K562 (cell line): ENCODE results near the gene DNAAF3. TPM values are rescaled to one million over a fixed set of nuclear protein-coding genes. Genes with fewer than 3 reads are reported as not detected.

Source experiments
- HCFC1 ChIP-seq: IDR thresholded peaks from 2 replicates; pipeline ENCODE4 v1.6.1; 2012; ENCODE audit warnings: low read depth, low read length, improper control_type of control experiment
- HIVEP1 ChIP-seq: fragments of 250-450 bp; sonication (Bioruptor Pico); IDR thresholded peaks from 2 replicates; pipeline ENCODE4 v1.4.0; 2020; ENCODE audit warnings: mild to moderate bottlenecking
- PRPF4 ChIP-seq: fragments of 200-400 bp; formaldehyde crosslinking; IDR thresholded peaks from one replicate; pipeline ENCODE4 v1.6.1; 2017; ENCODE audit warnings: low read length, low read depth, mild to moderate bottlenecking; ENCODE audit not compliant: insufficient read depth, poor library complexity, severe bottlenecking
- SETDB1 ChIP-seq: IDR thresholded peaks from one replicate; pipeline ENCODE4 v1.6.1; 2012; ENCODE audit warnings: low read length, control low read depth, inconsistent platforms
- ZFP1 ChIP-seq: fragments of 450-650 bp; formaldehyde crosslinking; IDR thresholded peaks from 2 replicates; pipeline ENCODE4 v1.4.0; 2020; ENCODE audit warnings: mild to moderate bottlenecking, mixed read lengths
- ZNF324 ChIP-seq: fragments of 250-450 bp; sonication (Bioruptor Pico); IDR thresholded peaks from 2 replicates; pipeline ENCODE4 v1.4.0; 2020; ENCODE audit warnings: mild to moderate bottlenecking
- polyA plus RNA-seq, 8 experiments: library from polyadenylated mRNA; depleted of rRNA in 4 of 8; stranded (reverse) in 5 of 8; unstranded in 3 of 8; fragments of >200 nt; fragmentation: Nextera tagmentation in 2 of 8; fragmentation: Illumina TruSeq in 1 of 8; extraction: Ambion mirVana in 2 of 8; extraction: Trizol in 1 of 8; gene quantifications; 2 replicates each; pipeline versions ENCODE4 v1.2.1 to v1.2.3, GENCODE V29; 2011 to 2014; ENCODE audit warnings: inconsistent platforms in 1 of 8, missing spikeins in 1 of 8
- total RNA-seq, 7 experiments: library from RNA; depleted of rRNA in 6 of 7; stranded (reverse); fragments of >200 nt in 6 of 7; fragmentation: Illumina TruSeq in 2 of 7; extraction: Trizol in 2 of 7; gene quantifications; 2 replicates each; pipeline versions ENCODE4 v1.2.1 to v1.2.3, GENCODE V29; 2011 to 2021; ENCODE audit warnings: low replicate concordance in 1 of 7
- TF ChIP-seq, protein P1 (sequence below): fragments of 450-650 bp; IDR thresholded peaks from one replicate; pipeline ENCODE4 v1.6.1; 2018; ENCODE audit warnings: mild to moderate bottlenecking, moderate library complexity; ENCODE audit not compliant: partially characterized antibody
- TF ChIP-seq, protein P2 (sequence below): sonication (generic); formaldehyde crosslinking; IDR thresholded peaks from 2 replicates; pipeline ENCODE4 v1.8.1; 2023; ENCODE audit warnings: mild to moderate bottlenecking, missing genetic modification reagents
- TF ChIP-seq, protein P3 (sequence below): fragments of 250-450 bp; sonication (Bioruptor Pico); IDR thresholded peaks from 2 replicates; pipeline ENCODE4 v1.9.0; 2021; ENCODE audit warnings: mild to moderate bottlenecking, inconsistent platforms
- TF ChIP-seq, protein P4 (sequence below), 2 experiments: fragments of 450-650 bp in 1 of 2; sonication (generic) in 1 of 2; formaldehyde crosslinking in 1 of 2; IDR thresholded peaks in 1 of 2; conservative IDR thresholded peaks in 1 of 2; 2 replicates each; pipeline versions ENCODE4 v1.6.1 to v1.8.1; 2016 to 2023; ENCODE audit warnings: mild to moderate bottlenecking in 2 of 2, moderate library complexity in 2 of 2, inconsistent platforms in 1 of 2, missing genetic modification reagents in 1 of 2
- TF ChIP-seq, protein P5 (sequence below): fragments of 450-650 bp; IDR thresholded peaks from 2 replicates; pipeline ENCODE4 v1.6.1; 2016; ENCODE audit warnings: mild to moderate bottlenecking
- TF ChIP-seq, protein P6 (sequence below): fragments of 450-650 bp; formaldehyde crosslinking; IDR thresholded peaks from 2 replicates; pipeline ENCODE4 v1.4.0; 2020; ENCODE audit warnings: mild to moderate bottlenecking, moderate library complexity
- TF ChIP-seq, protein P7 (sequence below): fragments of 450-650 bp; formaldehyde crosslinking; conservative IDR thresholded peaks from 2 replicates; pipeline ENCODE4 v1.4.0; 2022; ENCODE audit warnings: mild to moderate bottlenecking, missing genetic modification characterization

DNAAF3 gene
- total and polyA plus RNA-seq, 9 of the 15 experiments (the other 6 are each of a cell fraction or from before 2014, with no cell fraction given), result 21.6 to 61.5 (median 43.0) TPM

DNA sequence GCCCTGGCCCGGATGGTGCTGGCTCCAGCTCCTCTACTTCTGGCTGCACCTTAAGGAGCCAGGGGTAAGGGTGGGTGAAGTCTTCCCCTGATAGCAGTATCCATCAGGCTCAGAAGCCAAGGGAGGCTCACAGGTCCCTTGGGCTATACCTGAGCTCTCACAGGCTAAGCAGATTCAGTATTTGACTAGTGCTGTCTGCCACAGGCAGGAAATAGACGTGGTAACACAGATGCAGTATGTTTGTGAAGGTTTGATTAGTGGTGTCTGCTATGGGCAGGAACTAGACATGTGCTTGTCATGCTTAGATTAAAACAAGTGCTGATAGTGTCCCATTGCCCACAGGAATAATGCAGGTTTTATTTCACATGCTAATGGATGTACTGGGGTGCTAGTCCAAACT lies 9.7 kb upstream of the DNAAF3 start (continued):
- no peak for TF ChIP-seq ZFP1 (CRISPR knock-in tag)
- no peak for TF ChIP-seq SETDB1
- TF ChIP-seq, protein P1, sequence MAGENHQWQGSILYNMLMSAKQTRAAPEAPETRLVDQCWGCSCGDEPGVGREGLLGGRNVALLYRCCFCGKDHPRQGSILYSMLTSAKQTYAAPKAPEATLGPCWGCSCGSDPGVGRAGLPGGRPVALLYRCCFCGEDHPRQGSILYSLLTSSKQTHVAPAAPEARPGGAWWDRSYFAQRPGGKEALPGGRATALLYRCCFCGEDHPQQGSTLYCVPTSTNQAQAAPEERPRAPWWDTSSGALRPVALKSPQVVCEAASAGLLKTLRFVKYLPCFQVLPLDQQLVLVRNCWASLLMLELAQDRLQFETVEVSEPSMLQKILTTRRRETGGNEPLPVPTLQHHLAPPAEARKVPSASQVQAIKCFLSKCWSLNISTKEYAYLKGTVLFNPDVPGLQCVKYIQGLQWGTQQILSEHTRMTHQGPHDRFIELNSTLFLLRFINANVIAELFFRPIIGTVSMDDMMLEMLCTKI, result no peak
- TF ChIP-seq, protein P2, sequence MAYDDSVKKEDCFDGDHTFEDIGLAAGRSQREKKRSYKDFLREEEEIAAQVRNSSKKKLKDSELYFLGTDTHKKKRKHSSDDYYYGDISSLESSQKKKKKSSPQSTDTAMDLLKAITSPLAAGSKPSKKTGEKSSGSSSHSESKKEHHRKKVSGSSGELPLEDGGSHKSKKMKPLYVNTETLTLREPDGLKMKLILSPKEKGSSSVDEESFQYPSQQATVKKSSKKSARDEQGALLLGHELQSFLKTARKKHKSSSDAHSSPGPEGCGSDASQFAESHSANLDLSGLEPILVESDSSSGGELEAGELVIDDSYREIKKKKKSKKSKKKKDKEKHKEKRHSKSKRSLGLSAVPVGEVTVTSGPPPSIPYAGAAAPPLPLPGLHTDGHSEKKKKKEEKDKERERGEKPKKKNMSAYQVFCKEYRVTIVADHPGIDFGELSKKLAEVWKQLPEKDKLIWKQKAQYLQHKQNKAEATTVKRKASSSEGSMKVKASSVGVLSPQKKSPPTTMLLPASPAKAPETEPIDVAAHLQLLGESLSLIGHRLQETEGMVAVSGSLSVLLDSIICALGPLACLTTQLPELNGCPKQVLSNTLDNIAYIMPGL (CRISPR knock-in tag), result no peak
- TF ChIP-seq, protein P3, sequence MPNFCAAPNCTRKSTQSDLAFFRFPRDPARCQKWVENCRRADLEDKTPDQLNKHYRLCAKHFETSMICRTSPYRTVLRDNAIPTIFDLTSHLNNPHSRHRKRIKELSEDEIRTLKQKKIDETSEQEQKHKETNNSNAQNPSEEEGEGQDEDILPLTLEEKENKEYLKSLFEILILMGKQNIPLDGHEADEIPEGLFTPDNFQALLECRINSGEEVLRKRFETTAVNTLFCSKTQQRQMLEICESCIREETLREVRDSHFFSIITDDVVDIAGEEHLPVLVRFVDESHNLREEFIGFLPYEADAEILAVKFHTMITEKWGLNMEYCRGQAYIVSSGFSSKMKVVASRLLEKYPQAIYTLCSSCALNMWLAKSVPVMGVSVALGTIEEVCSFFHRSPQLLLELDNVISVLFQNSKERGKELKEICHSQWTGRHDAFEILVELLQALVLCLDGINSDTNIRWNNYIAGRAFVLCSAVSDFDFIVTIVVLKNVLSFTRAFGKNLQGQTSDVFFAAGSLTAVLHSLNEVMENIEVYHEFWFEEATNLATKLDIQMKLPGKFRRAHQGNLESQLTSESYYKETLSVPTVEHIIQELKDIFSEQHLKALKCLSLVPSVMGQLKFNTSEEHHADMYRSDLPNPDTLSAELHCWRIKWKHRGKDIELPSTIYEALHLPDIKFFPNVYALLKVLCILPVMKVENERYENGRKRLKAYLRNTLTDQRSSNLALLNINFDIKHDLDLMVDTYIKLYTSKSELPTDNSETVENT (CRISPR knock-in tag), result no peak
- no peak for TF ChIP-seq PRPF4
- TF ChIP-seq, protein P4, sequence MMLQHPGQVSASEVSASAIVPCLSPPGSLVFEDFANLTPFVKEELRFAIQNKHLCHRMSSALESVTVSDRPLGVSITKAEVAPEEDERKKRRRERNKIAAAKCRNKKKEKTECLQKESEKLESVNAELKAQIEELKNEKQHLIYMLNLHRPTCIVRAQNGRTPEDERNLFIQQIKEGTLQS (IDR thresholded peaks at IDR 0.05), result no peak
- TF ChIP-seq, protein P4 (CRISPR knock-in tag; conservative IDR thresholded peaks at IDR 0.05), result no peak
- TF ChIP-seq, protein P5, sequence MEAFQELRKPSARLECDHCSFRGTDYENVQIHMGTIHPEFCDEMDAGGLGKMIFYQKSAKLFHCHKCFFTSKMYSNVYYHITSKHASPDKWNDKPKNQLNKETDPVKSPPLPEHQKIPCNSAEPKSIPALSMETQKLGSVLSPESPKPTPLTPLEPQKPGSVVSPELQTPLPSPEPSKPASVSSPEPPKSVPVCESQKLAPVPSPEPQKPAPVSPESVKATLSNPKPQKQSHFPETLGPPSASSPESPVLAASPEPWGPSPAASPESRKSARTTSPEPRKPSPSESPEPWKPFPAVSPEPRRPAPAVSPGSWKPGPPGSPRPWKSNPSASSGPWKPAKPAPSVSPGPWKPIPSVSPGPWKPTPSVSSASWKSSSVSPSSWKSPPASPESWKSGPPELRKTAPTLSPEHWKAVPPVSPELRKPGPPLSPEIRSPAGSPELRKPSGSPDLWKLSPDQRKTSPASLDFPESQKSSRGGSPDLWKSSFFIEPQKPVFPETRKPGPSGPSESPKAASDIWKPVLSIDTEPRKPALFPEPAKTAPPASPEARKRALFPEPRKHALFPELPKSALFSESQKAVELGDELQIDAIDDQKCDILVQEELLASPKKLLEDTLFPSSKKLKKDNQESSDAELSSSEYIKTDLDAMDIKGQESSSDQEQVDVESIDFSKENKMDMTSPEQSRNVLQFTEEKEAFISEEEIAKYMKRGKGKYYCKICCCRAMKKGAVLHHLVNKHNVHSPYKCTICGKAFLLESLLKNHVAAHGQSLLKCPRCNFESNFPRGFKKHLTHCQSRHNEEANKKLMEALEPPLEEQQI, result no peak
- TF ChIP-seq, protein P6, sequence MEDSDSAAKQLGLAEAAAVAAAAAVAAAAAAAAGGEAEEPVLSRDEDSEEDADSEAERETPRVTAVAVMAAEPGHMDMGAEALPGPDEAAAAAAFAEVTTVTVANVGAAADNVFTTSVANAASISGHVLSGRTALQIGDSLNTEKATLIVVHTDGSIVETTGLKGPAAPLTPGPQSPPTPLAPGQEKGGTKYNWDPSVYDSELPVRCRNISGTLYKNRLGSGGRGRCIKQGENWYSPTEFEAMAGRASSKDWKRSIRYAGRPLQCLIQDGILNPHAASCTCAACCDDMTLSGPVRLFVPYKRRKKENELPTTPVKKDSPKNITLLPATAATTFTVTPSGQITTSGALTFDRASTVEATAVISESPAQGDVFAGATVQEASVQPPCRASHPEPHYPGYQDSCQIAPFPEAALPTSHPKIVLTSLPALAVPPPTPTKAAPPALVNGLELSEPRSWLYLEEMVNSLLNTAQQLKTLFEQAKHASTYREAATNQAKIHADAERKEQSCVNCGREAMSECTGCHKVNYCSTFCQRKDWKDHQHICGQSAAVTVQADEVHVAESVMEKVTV (CRISPR knock-in tag), result no peak
- no peak for TF ChIP-seq HIVEP1 (CRISPR knock-in tag)
- no peak for TF ChIP-seq ZNF324 (CRISPR knock-in tag)
- TF ChIP-seq, protein P7, sequence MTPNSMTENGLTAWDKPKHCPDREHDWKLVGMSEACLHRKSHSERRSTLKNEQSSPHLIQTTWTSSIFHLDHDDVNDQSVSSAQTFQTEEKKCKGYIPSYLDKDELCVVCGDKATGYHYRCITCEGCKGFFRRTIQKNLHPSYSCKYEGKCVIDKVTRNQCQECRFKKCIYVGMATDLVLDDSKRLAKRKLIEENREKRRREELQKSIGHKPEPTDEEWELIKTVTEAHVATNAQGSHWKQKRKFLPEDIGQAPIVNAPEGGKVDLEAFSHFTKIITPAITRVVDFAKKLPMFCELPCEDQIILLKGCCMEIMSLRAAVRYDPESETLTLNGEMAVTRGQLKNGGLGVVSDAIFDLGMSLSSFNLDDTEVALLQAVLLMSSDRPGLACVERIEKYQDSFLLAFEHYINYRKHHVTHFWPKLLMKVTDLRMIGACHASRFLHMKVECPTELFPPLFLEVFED (CRISPR knock-in tag), result no peak
- TF ChIP-seq HCFC1, result no peak
